SK-N-SH treated with all-trans-retinoic acid at 6 μM for 48 hours (cell line): ENCODE measurements around the gene EEIG2.
A peak's percentile ranks its signal among the peaks of the same experiment; 100 is the strongest.
"Not testable (repeated sequence)": the region's sequence is repeated elsewhere in the genome, so short reads cannot be mapped to it uniquely, and the experiment has no call there.

Source experiments
- ATAC-seq: fragments of 200-7000 bp; cut with Tn5 transposase; 3 replicates; pipeline ENCODE4 v1.9.1; 2020; ENCODE audit warnings: mild to moderate bottlenecking, moderate library complexity
- ARNTL ChIP-seq: fragments of 450-650 bp; formaldehyde crosslinking; IDR thresholded peaks from 2 replicates; pipeline ENCODE4 v1.5.0; 2020; ENCODE audit warnings: low read depth, mild to moderate bottlenecking, moderate library complexity, borderline replicate concordance
- BACH2 ChIP-seq: fragments of 250-450 bp; sonication (Bioruptor Pico); IDR thresholded peaks from 2 replicates; pipeline ENCODE4 v1.9.0; 2021; ENCODE audit warnings: mild to moderate bottlenecking, borderline replicate concordance
- CSDC2 ChIP-seq: fragments of 250-450 bp; sonication (Bioruptor Pico); IDR thresholded peaks from 2 replicates; pipeline ENCODE4 v1.5.0; 2020; ENCODE audit warnings: mild to moderate bottlenecking, moderate library complexity
- ESRRG ChIP-seq: fragments of 250-450 bp; sonication (Bioruptor Pico); IDR thresholded peaks from 2 replicates; pipeline ENCODE4 v1.6.1; 2021; ENCODE audit warnings: mild to moderate bottlenecking
- GLIS3 ChIP-seq: fragments of 250-450 bp; sonication (Bioruptor Pico); IDR thresholded peaks from 2 replicates; pipeline ENCODE4 v1.5.0; 2020; ENCODE audit warnings: mild to moderate bottlenecking, moderate library complexity
- ISL1 ChIP-seq: fragments of 250-450 bp; sonication (Bioruptor Pico); IDR thresholded peaks from 2 replicates; pipeline ENCODE4 v2.1.2; 2022; ENCODE audit warnings: mild to moderate bottlenecking, moderate library complexity
- OSR1 ChIP-seq: fragments of 250-450 bp; sonication (Bioruptor Pico); IDR thresholded peaks from 2 replicates; pipeline ENCODE4 v1.8.0; 2022; ENCODE audit warnings: moderate library complexity, mild to moderate bottlenecking, inconsistent platforms
- PPARA ChIP-seq: fragments of 250-450 bp; sonication (Bioruptor Pico); IDR thresholded peaks from 2 replicates; pipeline ENCODE4 v1.5.0; 2020; ENCODE audit warnings: mild to moderate bottlenecking, borderline replicate concordance
- RARB ChIP-seq: fragments of 250-450 bp; sonication (Bioruptor Pico); IDR thresholded peaks from 2 replicates; pipeline ENCODE4 v1.8.0; 2021; ENCODE audit warnings: mild to moderate bottlenecking, moderate library complexity
- SNAI2 ChIP-seq: fragments of 250-450 bp; sonication (Bioruptor Pico); IDR thresholded peaks from 2 replicates; pipeline ENCODE4 v1.5.0; 2020; ENCODE audit warnings: mild to moderate bottlenecking, moderate library complexity
- TCF4 ChIP-seq: fragments of 250-450 bp; sonication (Bioruptor Pico); IDR thresholded peaks from 2 replicates; pipeline ENCODE4 v1.8.0; 2021; ENCODE audit warnings: mild to moderate bottlenecking, moderate library complexity, borderline replicate concordance
- TOX ChIP-seq: fragments of 250-450 bp; sonication (Bioruptor Pico); IDR thresholded peaks from 2 replicates; pipeline ENCODE4 v1.8.0; 2021; ENCODE audit warnings: mild to moderate bottlenecking, moderate library complexity, borderline replicate concordance
- ZC3H10 ChIP-seq: fragments of 250-450 bp; sonication (Bioruptor Pico); IDR thresholded peaks from 2 replicates; pipeline ENCODE4 v1.5.1; 2021; ENCODE audit warnings: mild to moderate bottlenecking, moderate library complexity
- ZFP3 ChIP-seq: fragments of 250-450 bp; sonication (Bioruptor Pico); IDR thresholded peaks from 2 replicates; pipeline ENCODE4 v1.5.0; 2020; ENCODE audit warnings: mild to moderate bottlenecking, moderate library complexity
- ZFP30 ChIP-seq: fragments of 450-650 bp; formaldehyde crosslinking; IDR thresholded peaks from 2 replicates; pipeline ENCODE4 v1.5.0; 2022; ENCODE audit warnings: mild to moderate bottlenecking, moderate library complexity
- ZNF565 ChIP-seq: fragments of 450-650 bp; formaldehyde crosslinking; conservative IDR thresholded peaks from 2 replicates; pipeline ENCODE4 v1.5.0; 2020; ENCODE audit warnings: low read depth, mild to moderate bottlenecking, moderate library complexity
- ZNF70 ChIP-seq: fragments of 450-650 bp; formaldehyde crosslinking; IDR thresholded peaks from 2 replicates; pipeline ENCODE4 v1.5.0; 2020; ENCODE audit warnings: mild to moderate bottlenecking, moderate library complexity
- ZNF8 ChIP-seq: fragments of 450-650 bp; formaldehyde crosslinking; IDR thresholded peaks from 2 replicates; pipeline ENCODE4 v1.5.0; 2020; ENCODE audit warnings: mild to moderate bottlenecking, moderate library complexity
- TF ChIP-seq, protein P1 (sequence below): fragments of 250-450 bp; sonication (Bioruptor Pico); IDR thresholded peaks from 2 replicates; pipeline ENCODE4 v1.5.1; 2021; ENCODE audit warnings: mild to moderate bottlenecking, moderate library complexity
- TF ChIP-seq, protein P2 (sequence below): fragments of 250-450 bp; sonication (Bioruptor Pico); IDR thresholded peaks from 2 replicates; pipeline ENCODE4 v1.5.1; 2020; ENCODE audit warnings: low read depth, mild to moderate bottlenecking, moderate library complexity
- TF ChIP-seq, protein P3 (sequence below): fragments of 250-450 bp; sonication (Bioruptor Pico); IDR thresholded peaks from 2 replicates; pipeline ENCODE4 v1.8.0; 2021; ENCODE audit warnings: low read depth, mild to moderate bottlenecking, moderate library complexity, borderline replicate concordance

Gene EEIG2

DNA sequence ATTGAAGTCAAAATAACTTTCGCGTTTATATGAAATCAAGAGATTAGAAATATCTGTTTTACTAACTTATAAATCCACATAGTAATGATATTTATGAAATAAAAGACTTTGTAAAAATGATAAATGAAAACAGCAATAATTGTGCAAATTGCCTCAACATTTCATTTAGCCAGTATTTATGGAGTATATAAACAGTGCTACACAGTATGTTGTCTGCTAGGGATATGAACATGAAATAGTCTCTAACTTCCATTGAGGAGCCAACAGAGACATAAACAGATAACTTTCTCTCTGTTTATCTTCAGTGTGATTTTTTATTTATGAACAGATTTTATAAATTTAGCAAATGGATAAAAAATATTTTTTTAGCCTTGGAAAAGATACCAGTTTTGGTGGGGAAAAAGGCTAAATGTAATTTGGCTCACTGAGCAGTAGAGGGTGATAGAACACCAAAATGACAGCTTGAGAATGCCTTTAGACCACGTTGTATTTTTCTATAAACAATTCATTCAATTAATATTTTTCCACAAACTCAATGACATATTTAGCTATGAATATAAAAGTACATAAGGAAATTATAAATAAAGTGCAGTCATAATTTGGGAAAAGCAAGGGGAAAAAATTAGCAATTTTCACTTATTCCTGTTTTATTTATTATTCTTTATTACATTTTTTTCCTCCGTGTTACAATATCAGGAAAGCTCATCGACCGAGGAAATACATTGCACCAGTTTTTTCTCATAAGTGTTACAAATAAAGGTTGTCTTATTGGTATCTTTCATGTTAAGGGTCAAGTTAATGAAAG, 47.5 kb upstream of the EEIG2 start:
- TF ChIP-seq PPARA (CRISPR knock-in tag) (no peak), TOX (CRISPR knock-in tag) (no peak), GLIS3 (CRISPR knock-in tag) (no peak)
- peak; percentile 80 for ATAC-seq

DNA sequence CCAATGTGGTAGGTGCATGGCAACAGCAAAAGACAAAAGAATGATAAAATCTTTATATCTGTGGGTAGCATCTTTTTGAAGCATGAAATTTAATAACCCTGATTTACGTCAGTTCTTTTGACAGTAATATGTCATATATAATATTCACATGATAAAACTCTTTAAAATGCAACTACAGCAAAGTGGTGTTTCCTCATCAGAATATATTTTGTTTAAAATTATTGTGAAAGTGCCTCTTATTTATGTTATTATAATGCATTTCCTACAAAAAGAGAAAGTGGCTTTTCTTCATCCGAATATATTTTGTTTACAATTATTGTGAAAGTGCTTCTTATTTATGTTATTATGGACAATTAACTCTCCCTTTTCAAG, 46.9 kb upstream of the EEIG2 start:
- no peak for TF ChIP-seq PPARA (CRISPR knock-in tag)
- no peak for TF ChIP-seq ZFP30 (CRISPR knock-in tag)
- TF ChIP-seq ARNTL (CRISPR knock-in tag) = no peak
- no peak for TF ChIP-seq BACH2 (CRISPR knock-in tag)
- TF ChIP-seq ZC3H10 = no peak
- no peak for TF ChIP-seq SNAI2 (CRISPR knock-in tag)
- TF ChIP-seq, protein P1, sequence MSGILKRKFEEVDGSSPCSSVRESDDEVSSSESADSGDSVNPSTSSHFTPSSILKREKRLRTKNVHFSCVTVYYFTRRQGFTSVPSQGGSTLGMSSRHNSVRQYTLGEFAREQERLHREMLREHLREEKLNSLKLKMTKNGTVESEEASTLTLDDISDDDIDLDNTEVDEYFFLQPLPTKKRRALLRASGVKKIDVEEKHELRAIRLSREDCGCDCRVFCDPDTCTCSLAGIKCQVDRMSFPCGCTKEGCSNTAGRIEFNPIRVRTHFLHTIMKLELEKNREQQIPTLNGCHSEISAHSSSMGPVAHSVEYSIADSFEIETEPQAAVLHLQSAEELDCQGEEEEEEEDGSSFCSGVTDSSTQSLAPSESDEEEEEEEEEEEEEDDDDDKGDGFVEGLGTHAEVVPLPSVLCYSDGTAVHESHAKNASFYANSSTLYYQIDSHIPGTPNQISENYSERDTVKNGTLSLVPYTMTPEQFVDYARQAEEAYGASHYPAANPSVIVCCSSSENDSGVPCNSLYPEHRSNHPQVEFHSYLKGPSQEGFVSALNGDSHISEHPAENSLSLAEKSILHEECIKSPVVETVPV (CRISPR knock-in tag) = no peak
- TF ChIP-seq ESRRG (CRISPR knock-in tag) = no peak
- TF ChIP-seq TCF4 (CRISPR knock-in tag) = no peak
- TF ChIP-seq ISL1 (CRISPR knock-in tag) = no peak
- TF ChIP-seq, protein P2, sequence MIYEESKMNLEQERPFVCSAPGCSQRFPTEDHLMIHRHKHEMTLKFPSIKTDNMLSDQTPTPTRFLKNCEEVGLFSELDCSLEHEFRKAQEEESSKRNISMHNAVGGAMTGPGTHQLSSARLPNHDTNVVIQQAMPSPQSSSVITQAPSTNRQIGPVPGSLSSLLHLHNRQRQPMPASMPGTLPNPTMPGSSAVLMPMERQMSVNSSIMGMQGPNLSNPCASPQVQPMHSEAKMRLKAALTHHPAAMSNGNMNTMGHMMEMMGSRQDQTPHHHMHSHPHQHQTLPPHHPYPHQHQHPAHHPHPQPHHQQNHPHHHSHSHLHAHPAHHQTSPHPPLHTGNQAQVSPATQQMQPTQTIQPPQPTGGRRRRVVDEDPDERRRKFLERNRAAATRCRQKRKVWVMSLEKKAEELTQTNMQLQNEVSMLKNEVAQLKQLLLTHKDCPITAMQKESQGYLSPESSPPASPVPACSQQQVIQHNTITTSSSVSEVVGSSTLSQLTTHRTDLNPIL (CRISPR knock-in tag) = no peak
- no peak for TF ChIP-seq GLIS3 (CRISPR knock-in tag)
- ATAC-seq = no peak

DNA sequence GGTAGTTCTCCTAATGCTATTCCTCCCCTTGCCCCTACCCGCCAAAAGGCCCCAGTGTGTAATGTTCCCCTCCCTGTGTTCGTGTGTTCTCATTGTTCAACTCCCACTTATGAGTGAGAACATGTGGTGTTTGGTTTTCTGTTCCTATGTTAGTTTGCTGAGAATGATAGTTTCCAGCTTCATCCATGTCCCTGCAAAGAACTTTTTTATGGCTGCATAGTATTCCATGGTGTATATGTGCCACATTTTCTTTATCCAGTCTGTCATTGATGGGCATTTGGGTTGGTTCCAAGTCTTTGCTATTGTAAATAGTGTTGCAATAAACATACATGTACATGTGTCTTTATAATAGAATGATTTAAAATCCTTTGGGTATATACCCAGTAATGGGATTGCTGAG, 46.0 kb upstream of the EEIG2 start:
- not testable (repeated sequence) for ATAC-seq

DNA sequence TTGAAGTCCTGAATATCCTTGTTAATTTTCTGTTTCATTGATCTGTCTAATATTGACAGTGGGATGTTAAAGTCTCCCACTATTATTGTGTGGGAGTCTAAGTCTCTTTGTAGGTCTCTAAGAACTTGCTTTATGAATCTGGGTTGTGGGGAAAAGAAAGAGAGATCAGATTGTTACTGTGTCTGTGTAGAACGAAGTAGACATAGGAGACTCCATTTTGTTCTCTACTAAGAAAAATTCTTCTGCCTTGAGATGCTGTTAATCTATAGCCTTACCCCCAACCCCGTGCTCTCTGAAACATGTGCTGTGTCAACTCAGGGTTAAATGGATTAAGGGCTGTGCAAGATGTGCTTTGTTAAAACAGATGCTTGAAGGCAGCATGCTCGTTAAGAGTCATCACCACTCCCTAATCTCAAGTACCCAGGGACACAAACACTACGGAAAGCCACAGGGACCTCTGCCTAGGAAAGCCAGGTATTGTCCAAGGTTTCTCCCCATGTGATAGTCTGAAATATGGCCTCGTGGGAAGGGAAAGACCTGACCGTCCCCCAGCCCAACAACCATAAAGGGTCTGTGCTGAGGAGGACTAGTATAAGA, 42.5 kb upstream of the EEIG2 start:
- not testable (repeated sequence) for ATAC-seq

DNA sequence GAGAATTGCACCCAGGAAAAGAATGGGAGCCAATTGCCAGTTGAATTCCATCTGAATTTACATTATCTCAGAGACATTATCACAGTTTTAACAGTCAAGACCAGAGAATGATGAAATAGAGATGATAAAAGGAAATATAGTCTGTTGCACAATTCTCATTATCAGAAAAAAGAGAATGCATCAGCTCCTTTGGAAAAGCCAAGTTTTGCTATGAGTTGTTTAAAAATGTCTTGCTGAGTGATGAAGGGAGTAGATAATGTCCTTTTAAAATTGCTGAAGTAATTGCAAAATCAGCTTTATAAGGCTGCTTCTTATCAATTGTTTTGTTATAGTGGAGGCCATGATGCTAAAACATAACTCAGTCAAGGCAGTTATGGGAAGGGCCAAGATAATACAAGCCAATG, 37.9 kb upstream of the EEIG2 start:
- TF ChIP-seq SNAI2 (CRISPR knock-in tag) (no peak), ISL1 (CRISPR knock-in tag) (peak; percentile 68)
- TF ChIP-seq, all 23 proteins: peak for 1
- ATAC-seq = no peak

DNA sequence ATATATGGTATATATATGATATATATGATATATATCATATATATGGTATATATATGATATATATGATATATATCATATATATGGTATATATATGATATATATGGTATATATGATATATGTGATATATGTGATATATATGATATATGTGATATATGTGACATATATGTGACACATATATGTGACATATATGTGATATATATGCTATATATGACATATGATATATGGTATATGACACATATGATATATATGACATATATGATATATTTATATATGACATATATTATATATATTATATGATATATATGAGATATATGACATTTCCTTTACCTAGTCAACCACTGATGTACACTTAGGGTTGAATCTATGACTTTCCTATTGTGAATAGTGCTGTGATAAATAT, 36.1 kb upstream of the EEIG2 start:
- no peak for ATAC-seq

DNA sequence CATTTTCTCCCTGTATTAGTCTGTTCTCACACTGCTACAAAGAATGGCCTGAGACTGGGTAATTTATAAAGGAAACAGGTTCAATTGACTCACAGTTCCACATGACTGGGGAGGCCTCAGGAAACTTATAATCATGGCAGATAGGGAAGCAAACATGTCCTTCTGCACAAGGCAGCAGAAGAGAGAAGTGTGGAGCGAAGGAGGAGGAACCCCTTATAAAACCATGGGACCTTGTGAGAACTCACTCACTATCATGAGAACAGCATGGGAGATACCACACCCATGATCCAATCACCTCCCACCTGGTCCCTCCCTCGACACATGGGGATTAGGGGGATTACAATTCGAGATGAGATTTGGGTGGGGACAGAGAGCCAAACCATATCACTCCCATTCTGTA, 35.2 kb upstream of the EEIG2 start:
- TF ChIP-seq, protein P2 (CRISPR knock-in tag) = no peak
- no peak for TF ChIP-seq ARNTL (CRISPR knock-in tag)
- no peak for TF ChIP-seq ZFP3
- no peak for TF ChIP-seq BACH2 (CRISPR knock-in tag)
- TF ChIP-seq, protein P3, sequence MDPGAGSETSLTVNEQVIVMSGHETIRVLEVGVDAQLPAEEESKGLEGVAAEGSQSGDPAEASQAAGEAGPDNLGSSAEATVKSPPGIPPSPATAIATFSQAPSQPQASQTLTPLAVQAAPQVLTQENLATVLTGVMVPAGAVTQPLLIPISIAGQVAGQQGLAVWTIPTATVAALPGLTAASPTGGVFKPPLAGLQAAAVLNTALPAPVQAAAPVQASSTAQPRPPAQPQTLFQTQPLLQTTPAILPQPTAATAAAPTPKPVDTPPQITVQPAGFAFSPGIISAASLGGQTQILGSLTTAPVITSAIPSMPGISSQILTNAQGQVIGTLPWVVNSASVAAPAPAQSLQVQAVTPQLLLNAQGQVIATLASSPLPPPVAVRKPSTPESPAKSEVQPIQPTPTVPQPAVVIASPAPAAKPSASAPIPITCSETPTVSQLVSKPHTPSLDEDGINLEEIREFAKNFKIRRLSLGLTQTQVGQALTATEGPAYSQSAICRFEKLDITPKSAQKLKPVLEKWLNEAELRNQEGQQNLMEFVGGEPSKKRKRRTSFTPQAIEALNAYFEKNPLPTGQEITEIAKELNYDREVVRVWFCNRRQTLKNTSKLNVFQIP (CRISPR knock-in tag) = no peak
- TF ChIP-seq, protein P1 (CRISPR knock-in tag) = no peak
- no peak for TF ChIP-seq ISL1 (CRISPR knock-in tag)
- TF ChIP-seq TOX (CRISPR knock-in tag) = no peak
- TF ChIP-seq GLIS3 (CRISPR knock-in tag) = no peak
- no peak for TF ChIP-seq ZNF8 (CRISPR knock-in tag)
- TF ChIP-seq SNAI2 (CRISPR knock-in tag) = no peak
- TF ChIP-seq CSDC2 (CRISPR knock-in tag) = no peak
- no peak for ATAC-seq

More for the DNA sequence above, 36.1 kb upstream of the EEIG2 start:
- TF ChIP-seq SNAI2 (CRISPR knock-in tag) (no peak), PPARA (CRISPR knock-in tag) (no peak), ZNF565 (CRISPR knock-in tag) (no peak), ISL1 (CRISPR knock-in tag) (no peak), OSR1 (CRISPR knock-in tag) (no peak), ZNF8 (CRISPR knock-in tag) (no peak), ZNF70 (no peak), BACH2 (CRISPR knock-in tag) (no peak), RARB (no peak), CSDC2 (CRISPR knock-in tag) (no peak)
